DOHH2 (cell line): ENCODE measurements around the gene CRY1.

Source experiments
- EZH2phosphoT487 ChIP-seq: fragments of 200-600 bp; sonication (generic); IDR thresholded peaks from 2 replicates; pipeline ENCODE4 v1.6.1; 2017; ENCODE audit warnings: borderline replicate concordance, mild to moderate bottlenecking, antibody characterized with exemption, low read length, moderate library complexity, mixed read lengths
- TF ChIP-seq, protein P1 (sequence below): fragments of 200-600 bp; sonication (generic); IDR thresholded peaks from one replicate; pipeline ENCODE4 v1.5.1; 2014; ENCODE audit warnings: antibody characterized with exemption, mild to moderate bottlenecking, low read depth, low read length; ENCODE audit not compliant: poor library complexity, severe bottlenecking

- TF ChIP-seq, protein P1, sequence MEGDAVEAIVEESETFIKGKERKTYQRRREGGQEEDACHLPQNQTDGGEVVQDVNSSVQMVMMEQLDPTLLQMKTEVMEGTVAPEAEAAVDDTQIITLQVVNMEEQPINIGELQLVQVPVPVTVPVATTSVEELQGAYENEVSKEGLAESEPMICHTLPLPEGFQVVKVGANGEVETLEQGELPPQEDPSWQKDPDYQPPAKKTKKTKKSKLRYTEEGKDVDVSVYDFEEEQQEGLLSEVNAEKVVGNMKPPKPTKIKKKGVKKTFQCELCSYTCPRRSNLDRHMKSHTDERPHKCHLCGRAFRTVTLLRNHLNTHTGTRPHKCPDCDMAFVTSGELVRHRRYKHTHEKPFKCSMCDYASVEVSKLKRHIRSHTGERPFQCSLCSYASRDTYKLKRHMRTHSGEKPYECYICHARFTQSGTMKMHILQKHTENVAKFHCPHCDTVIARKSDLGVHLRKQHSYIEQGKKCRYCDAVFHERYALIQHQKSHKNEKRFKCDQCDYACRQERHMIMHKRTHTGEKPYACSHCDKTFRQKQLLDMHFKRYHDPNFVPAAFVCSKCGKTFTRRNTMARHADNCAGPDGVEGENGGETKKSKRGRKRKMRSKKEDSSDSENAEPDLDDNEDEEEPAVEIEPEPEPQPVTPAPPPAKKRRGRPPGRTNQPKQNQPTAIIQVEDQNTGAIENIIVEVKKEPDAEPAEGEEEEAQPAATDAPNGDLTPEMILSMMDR: no peak
- TF ChIP-seq EZH2phosphoT487: no peak
Observed at GRCh38 chr12:107086314-107086713, 7.0 kb downstream of the CRY1 start.
